ENCODE measurements around the gene CD109.

The CD109 gene

DNA sequence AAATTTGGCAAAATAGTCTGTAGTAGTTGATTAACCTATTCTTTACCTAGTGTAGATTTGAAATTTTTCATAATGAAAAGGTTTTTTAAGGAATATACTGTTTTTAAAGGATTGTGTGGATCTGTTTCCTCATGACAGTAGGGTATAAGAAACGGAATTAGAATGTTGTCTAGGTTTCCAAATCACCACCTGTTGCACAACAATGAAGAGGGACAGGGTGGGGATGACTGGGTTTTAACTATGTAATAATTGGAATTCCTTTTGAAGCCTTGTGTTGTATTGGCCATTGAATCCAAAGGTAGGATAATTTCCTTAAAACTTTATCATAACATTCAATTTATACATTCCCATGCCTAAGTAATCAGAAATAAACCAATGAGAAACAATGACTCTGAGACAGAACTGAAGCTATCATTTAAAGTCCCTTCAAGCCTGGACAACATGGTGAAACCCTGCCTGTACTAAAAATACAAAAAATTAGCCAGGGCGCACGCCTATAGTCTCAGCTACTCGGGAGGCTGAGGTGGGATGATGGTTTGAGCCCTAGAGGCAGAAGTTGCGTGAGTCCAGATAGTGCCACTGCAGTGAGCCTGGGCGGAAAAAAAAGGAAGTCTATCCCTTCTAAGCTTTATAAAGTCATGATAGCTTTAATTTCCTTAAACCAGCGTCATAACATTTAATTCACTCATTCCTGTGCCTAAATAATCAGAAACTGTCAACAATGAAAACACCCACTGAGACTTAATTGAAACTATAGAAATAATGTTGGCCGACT, 23.9 kb upstream of the CD109 start:
- TF ChIP-seq POLR2AphosphoS5 (IDR thresholded peaks at IDR 0.05; ENCODE audit: low read depth, low read length): no peak
- TF ChIP-seq FOXP2 (optimal IDR thresholded peaks at IDR 0.05; ENCODE audit: borderline replicate concordance, extremely low read depth, extremely low read length, insufficient read depth): no peak
- TF ChIP-seq SIN3A (IDR thresholded peaks at IDR 0.05; ENCODE audit: borderline replicate concordance, insufficient read depth, low read length): no peak
- TF ChIP-seq, protein P1, sequence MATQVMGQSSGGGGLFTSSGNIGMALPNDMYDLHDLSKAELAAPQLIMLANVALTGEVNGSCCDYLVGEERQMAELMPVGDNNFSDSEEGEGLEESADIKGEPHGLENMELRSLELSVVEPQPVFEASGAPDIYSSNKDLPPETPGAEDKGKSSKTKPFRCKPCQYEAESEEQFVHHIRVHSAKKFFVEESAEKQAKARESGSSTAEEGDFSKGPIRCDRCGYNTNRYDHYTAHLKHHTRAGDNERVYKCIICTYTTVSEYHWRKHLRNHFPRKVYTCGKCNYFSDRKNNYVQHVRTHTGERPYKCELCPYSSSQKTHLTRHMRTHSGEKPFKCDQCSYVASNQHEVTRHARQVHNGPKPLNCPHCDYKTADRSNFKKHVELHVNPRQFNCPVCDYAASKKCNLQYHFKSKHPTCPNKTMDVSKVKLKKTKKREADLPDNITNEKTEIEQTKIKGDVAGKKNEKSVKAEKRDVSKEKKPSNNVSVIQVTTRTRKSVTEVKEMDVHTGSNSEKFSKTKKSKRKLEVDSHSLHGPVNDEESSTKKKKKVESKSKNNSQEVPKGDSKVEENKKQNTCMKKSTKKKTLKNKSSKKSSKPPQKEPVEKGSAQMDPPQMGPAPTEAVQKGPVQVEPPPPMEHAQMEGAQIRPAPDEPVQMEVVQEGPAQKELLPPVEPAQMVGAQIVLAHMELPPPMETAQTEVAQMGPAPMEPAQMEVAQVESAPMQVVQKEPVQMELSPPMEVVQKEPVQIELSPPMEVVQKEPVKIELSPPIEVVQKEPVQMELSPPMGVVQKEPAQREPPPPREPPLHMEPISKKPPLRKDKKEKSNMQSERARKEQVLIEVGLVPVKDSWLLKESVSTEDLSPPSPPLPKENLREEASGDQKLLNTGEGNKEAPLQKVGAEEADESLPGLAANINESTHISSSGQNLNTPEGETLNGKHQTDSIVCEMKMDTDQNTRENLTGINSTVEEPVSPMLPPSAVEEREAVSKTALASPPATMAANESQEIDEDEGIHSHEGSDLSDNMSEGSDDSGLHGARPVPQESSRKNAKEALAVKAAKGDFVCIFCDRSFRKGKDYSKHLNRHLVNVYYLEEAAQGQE (IDR thresholded peaks at IDR 0.05; ENCODE audit: insufficient read depth in 1 of 2, low read depth in 2 of 2, low read length in 2 of 2): no peak
- no peak for TF ChIP-seq TAF1 (IDR thresholded peaks at IDR 0.05; ENCODE audit: borderline replicate concordance, insufficient read depth, low read length)

DNA sequence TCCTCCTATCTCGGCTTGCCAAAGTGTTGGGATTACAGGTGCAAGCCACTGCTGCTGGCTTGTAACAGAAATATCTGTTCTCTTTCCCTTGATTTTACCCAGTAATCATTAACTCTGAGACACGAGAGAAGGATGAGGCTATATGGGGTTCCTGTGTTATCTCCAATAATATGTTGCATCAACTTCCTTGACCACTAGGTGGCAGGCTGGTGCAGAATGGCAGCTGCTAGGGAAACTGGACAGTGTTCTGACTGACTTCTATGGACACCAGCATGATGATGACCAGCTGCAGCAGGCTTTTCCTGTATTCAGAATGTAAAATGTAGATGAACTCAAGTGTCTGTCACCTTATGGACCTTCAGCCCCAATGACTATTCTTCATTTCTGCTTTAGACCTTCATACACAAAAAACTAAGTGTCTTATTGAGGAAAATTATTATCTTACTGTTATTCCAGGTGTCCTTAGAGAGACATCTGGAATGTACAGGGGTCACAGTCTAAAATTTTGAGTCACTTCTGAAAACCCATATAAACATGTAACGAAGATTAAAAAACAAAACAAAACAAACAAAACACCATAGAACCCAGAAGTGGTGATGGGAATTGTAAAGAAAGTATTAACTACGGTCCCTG, 20.4 kb upstream of the CD109 start:
- TF ChIP-seq POLR2AphosphoS5 (IDR thresholded peaks at IDR 0.05; ENCODE audit: low read depth, low read length) (no peak), SIN3A (IDR thresholded peaks at IDR 0.05; ENCODE audit: borderline replicate concordance, insufficient read depth, low read length) (no peak), FOXP2 (optimal IDR thresholded peaks at IDR 0.05; ENCODE audit: borderline replicate concordance, extremely low read depth, extremely low read length, insufficient read depth) (no peak), TAF1 (IDR thresholded peaks at IDR 0.05; ENCODE audit: borderline replicate concordance, insufficient read depth, low read length) (no peak)
- TF ChIP-seq, protein P1 (IDR thresholded peaks at IDR 0.05; ENCODE audit: insufficient read depth in 1 of 2, low read depth in 2 of 2, low read length in 2 of 2): no peak

GRCh38 chr6:73679009-73679408, 17.0 kb upstream of the CD109 start:
- TF ChIP-seq SIN3A (IDR thresholded peaks at IDR 0.05; ENCODE audit: borderline replicate concordance, insufficient read depth, low read length): no peak
- TF ChIP-seq TAF1 (IDR thresholded peaks at IDR 0.05; ENCODE audit: borderline replicate concordance, insufficient read depth, low read length): no peak

DNA sequence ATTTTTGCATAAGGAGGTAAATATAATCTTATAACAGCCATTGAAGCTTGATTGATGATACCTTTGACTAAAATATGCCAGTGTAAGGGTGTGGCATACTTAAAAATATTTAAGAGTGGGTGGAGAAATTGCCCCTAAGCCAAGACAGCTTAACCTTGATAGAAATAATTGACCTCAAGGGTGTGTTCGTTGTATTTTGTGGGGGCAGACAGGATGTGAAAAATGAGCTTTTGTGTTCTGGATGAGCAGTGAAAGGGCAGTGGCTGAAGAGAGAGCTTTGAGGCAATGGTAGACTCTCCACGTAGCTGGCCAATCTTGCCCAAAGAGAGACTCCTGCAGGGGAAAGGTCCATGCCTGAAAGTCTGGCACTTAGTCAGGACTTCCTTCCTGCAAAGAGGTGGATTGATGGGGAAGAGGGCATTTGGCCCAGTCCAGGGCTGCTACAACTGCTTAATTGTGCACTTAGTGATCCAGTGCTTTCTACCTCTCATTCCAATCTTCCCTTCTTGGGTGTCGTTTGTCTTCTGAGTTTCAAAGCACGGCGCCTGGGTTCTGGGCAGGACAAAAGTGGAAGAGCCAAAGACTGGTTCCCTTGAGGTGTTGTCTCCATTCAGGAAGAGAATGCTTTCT, 15.6 kb upstream of the CD109 start:
- TF ChIP-seq SIN3A (IDR thresholded peaks at IDR 0.05; ENCODE audit: borderline replicate concordance, insufficient read depth, low read length) (no peak), TAF1 (IDR thresholded peaks at IDR 0.05; ENCODE audit: borderline replicate concordance, insufficient read depth, low read length) (no peak), POLR2AphosphoS5 (IDR thresholded peaks at IDR 0.05; ENCODE audit: low read depth, low read length) (no peak), FOXP2 (optimal IDR thresholded peaks at IDR 0.05; ENCODE audit: borderline replicate concordance, extremely low read depth, extremely low read length, insufficient read depth) (no peak)
- TF ChIP-seq, protein P1 (IDR thresholded peaks at IDR 0.05; ENCODE audit: insufficient read depth in 1 of 2, low read depth in 2 of 2, low read length in 2 of 2): no peak

GRCh38 chr6:73688351-73688750, 7.7 kb upstream of the CD109 start:
- TF ChIP-seq POLR2AphosphoS5 (IDR thresholded peaks at IDR 0.05; ENCODE audit: low read depth, low read length) (no peak), TAF1 (IDR thresholded peaks at IDR 0.05; ENCODE audit: borderline replicate concordance, insufficient read depth, low read length) (no peak), FOXP2 (optimal IDR thresholded peaks at IDR 0.05; ENCODE audit: borderline replicate concordance, extremely low read depth, extremely low read length, insufficient read depth) (no peak), SIN3A (IDR thresholded peaks at IDR 0.05; ENCODE audit: borderline replicate concordance, insufficient read depth, low read length) (no peak)
- TF ChIP-seq, protein P1 (IDR thresholded peaks at IDR 0.05; ENCODE audit: insufficient read depth in 1 of 2, low read depth in 2 of 2, low read length in 2 of 2): no peak

All from PFSK-1 (cell line).